ENCODE measurements around the gene ERFL. TPM values are rescaled to one million over a fixed set of nuclear protein-coding genes. Genes with fewer than 3 reads are reported as not detected.
A peak's percentile ranks its signal among the peaks of the same experiment; 100 is the strongest.

ERFL gene
- total RNA-seq, 1 experiment from 2014 or later: 0.65 TPM

DNA sequence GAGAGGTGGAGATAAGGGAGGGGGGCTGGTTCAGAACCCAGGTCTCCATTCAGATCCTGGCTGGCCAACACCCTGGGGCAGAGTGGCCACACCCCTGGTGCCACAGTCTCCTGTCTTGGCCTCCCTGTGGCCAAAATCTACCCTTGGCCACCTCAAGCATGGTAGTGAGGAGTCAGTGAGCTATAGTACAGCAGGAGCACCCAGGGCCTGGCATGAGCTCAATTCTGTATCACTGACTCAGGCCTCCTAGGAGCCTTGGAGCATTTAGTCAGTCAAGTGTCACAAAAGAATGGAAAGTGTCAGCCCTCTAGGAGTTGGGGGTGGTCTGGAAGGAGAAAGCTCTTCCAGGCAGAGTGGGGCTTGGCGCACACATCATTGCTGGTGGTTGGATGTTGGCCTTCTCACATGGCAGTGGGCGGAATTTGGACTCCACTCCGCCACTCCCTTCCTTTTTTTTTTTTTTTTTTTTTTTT, 57.8 kb downstream of the ERFL start:
- H3K79me2 ChIP-seq (ENCODE audit: low read depth): peaks cover 32% of the 10 kb centered on the region
- H3K27me3 ChIP-seq (ENCODE audit: insufficient read depth, low read depth): no peaks in the 10 kb centered on the region
- BruUV-seq (replicated peaks): no TSS peak
- peak in 1 of 2 experiments; percentile 58 for DNase-seq
- H3K9me2 ChIP-seq (ENCODE audit: insufficient read depth): no peaks in the 10 kb centered on the region
- peaks cover 44% of the 10 kb centered on the region for H3K36me3 ChIP-seq (ENCODE audit: low read depth)
- H3K4me2 ChIP-seq: no peak overlapping the region
- no peak overlapping the region for H2AFZ ChIP-seq
- H3K9me3 ChIP-seq (ENCODE audit: insufficient read depth, low read depth): no peaks in the 10 kb centered on the region
- TF ChIP-seq, protein P1, sequence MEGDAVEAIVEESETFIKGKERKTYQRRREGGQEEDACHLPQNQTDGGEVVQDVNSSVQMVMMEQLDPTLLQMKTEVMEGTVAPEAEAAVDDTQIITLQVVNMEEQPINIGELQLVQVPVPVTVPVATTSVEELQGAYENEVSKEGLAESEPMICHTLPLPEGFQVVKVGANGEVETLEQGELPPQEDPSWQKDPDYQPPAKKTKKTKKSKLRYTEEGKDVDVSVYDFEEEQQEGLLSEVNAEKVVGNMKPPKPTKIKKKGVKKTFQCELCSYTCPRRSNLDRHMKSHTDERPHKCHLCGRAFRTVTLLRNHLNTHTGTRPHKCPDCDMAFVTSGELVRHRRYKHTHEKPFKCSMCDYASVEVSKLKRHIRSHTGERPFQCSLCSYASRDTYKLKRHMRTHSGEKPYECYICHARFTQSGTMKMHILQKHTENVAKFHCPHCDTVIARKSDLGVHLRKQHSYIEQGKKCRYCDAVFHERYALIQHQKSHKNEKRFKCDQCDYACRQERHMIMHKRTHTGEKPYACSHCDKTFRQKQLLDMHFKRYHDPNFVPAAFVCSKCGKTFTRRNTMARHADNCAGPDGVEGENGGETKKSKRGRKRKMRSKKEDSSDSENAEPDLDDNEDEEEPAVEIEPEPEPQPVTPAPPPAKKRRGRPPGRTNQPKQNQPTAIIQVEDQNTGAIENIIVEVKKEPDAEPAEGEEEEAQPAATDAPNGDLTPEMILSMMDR (conservative IDR thresholded peaks at IDR 0.05): no peak
- CTCF ChIA-PET: interaction anchor here (1.0 kb wide), 1 partner anchor 18 kb away, joined by 3 read pairs; no protein-coding TSS in a partner anchor
- H3F3A ChIP-seq (ENCODE audit: insufficient read depth, low read depth): peaks cover 81% of the 10 kb centered on the region
- peak overlapping the region; percentile 23; the same call in 1 of the 2 replicates for H3K27ac ChIP-seq
- peaks cover 27% of the 10 kb centered on the region for H3K4me1 ChIP-seq (replicated peaks; ENCODE audit: insufficient read depth)
- POLR2A ChIA-PET (ENCODE audit: unreplicated experiment): interaction anchor here (0.6 kb wide), 1 partner anchor 17 kb away, joined by 4 read pairs; no protein-coding TSS in a partner anchor
- intact Hi-C loops (cut with micrococcal nuclease; ENCODE audit: unreplicated experiment): no loop called here
- H3K4me3 ChIP-seq: no peak overlapping the region
- peaks cover 74% of the 10 kb centered on the region for H4K20me1 ChIP-seq (ENCODE audit: insufficient read depth)

DNA sequence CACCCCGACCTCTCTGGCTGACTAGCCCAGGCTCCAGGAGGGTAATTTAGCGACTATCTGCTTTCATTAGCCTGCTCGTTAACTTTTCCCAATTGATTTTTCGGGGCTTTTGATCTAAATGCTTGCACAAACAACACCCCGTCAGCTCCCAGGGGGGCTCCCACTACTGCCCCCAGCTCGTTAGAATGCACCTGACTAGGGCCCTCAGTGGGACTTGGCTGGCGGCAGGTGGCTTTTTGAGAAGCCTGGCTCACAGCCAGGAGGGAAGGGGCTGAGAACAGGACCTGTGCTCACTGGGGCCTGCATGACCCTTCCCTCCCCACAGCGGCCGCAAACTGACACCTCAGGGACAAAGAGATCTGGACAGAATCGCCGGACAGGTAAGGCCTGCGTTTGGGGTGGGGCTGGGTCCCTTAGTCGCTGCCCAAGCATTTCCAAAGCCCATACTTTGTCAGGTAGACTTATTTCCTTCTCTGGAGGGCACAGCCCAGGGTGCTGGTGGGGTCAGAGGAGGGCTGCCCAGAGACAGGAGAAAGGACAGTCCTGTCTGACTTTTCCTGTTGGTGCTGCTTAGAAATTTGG, 58.8 kb downstream of the ERFL start:
- TF ChIP-seq EZH2 (IDR thresholded peaks at IDR 0.05; ENCODE audit: low read depth): no peak
- TF ChIP-seq, protein P1 (conservative IDR thresholded peaks at IDR 0.05): no peak
- peaks cover 91% of the 10 kb centered on the region for H3F3A ChIP-seq (ENCODE audit: insufficient read depth, low read depth)
- H2AFZ ChIP-seq: no peak overlapping the region
- peaks cover 84% of the 10 kb centered on the region for H4K20me1 ChIP-seq (ENCODE audit: insufficient read depth)
- intact Hi-C loops (cut with micrococcal nuclease; ENCODE audit: unreplicated experiment): no loop called here
- H3K27ac ChIP-seq: peak overlapping the region; percentile 23; the same call in 1 of the 2 replicates
- no peaks in the 10 kb centered on the region for H3K9me2 ChIP-seq (ENCODE audit: insufficient read depth)
- peaks cover 42% of the 10 kb centered on the region for H3K79me2 ChIP-seq (ENCODE audit: low read depth)
- H3K4me2 ChIP-seq: no peak overlapping the region
- peaks cover 37% of the 10 kb centered on the region for H3K4me1 ChIP-seq (replicated peaks; ENCODE audit: insufficient read depth)
- DNase-seq: peak; percentile 68
- H3K27me3 ChIP-seq (ENCODE audit: insufficient read depth, low read depth): no peaks in the 10 kb centered on the region
- H3K4me3 ChIP-seq: no peak overlapping the region
- BruUV-seq (replicated peaks): no TSS peak
- ChIA-PET POLR2A (ENCODE audit: unreplicated experiment) (no interaction called here), CTCF (interaction anchor here (0.7 kb wide), 1 partner anchor 21 kb away, joined by 4 read pairs; no protein-coding TSS in a partner anchor)
- H3K36me3 ChIP-seq (ENCODE audit: low read depth): peaks cover 54% of the 10 kb centered on the region
- no peaks in the 10 kb centered on the region for H3K9me3 ChIP-seq (ENCODE audit: insufficient read depth, low read depth)

DNA sequence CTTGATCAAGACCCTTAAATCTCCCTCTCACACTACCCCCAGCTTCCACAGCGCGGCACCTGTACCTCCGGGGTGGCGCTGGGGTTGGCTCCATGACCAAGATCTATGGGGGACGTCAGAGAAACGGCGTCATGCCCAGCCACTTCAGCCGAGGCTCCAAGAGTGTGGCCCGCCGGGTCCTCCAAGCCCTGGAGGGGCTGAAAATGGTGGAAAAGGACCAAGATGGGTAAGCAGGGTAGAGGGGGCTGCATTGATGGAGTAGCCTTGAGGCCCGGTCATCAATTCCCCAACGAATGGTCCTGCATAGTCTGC, 59.3 kb downstream of the ERFL start:
- H3K27me3 ChIP-seq (ENCODE audit: insufficient read depth, low read depth): no peaks in the 10 kb centered on the region
- no peak overlapping the region for H3K4me3 ChIP-seq
- intact Hi-C loops (cut with micrococcal nuclease; ENCODE audit: unreplicated experiment): no loop called here
- 0 out of 2 replicates have a peak overlapping the region, but pooled peaks have one; percentile 16 for H3K27ac ChIP-seq
- ChIA-PET POLR2A (ENCODE audit: unreplicated experiment) (no interaction called here), CTCF (no interaction called here)
- DNase-seq: no peak
- peaks cover 42% of the 10 kb centered on the region for H3K4me1 ChIP-seq (replicated peaks; ENCODE audit: insufficient read depth)
- no peak overlapping the region for H3K4me2 ChIP-seq
- H4K20me1 ChIP-seq (ENCODE audit: insufficient read depth): peaks cover 89% of the 10 kb centered on the region
- H3K9me3 ChIP-seq (ENCODE audit: insufficient read depth, low read depth): no peaks in the 10 kb centered on the region
- no peak overlapping the region for H2AFZ ChIP-seq
- H3F3A ChIP-seq (ENCODE audit: insufficient read depth, low read depth): peaks cover 96% of the 10 kb centered on the region
- no TSS peak for BruUV-seq (replicated peaks)
- TF ChIP-seq, protein P1 (conservative IDR thresholded peaks at IDR 0.05): no peak
- no peak for TF ChIP-seq EZH2 (IDR thresholded peaks at IDR 0.05; ENCODE audit: low read depth)
- no peaks in the 10 kb centered on the region for H3K9me2 ChIP-seq (ENCODE audit: insufficient read depth)
- H3K36me3 ChIP-seq (ENCODE audit: low read depth): peaks cover 59% of the 10 kb centered on the region
- peaks cover 47% of the 10 kb centered on the region for H3K79me2 ChIP-seq (ENCODE audit: low read depth)
